Tongue (tissue), 2 donors: ENCODE measurements around the gene KCNMA1. TPM values are rescaled to one million over a fixed set of nuclear protein-coding genes. Genes with fewer than 3 reads are reported as not detected.

Experiments
- DNase-seq: peaks from one replicate; pipeline ENCODE4 v3.0.0-alpha.2; 2015
- total RNA-seq: library from RNA; depleted of rRNA; stranded (reverse); fragments of >200 nt; gene quantifications from one replicate; pipeline ENCODE4 v1.2.3, GENCODE V29; 2014

KCNMA1 gene
- total RNA-seq, 1 donor from 2014 or later = 34.3 TPM

- DNase-seq = no peak
Measured at GRCh38 chr10:77176232-77176631, 461.4 kb downstream of the KCNMA1 start.

- DNase-seq = no peak
Measured at GRCh38 chr10:77175631-77176222, 461.9 kb downstream of the KCNMA1 start.

GRCh38 chr10:77173615-77174461 lies 463.8 kb downstream of the KCNMA1 start:
- DNase-seq = peak; percentile 95

- DNase-seq = no peak
Measured at GRCh38 chr10:77172086-77172485, 465.5 kb downstream of the KCNMA1 start.

- DNase-seq = no peak
Measured at GRCh38 chr10:77168861-77169260, 468.7 kb downstream of the KCNMA1 start.

GRCh38 chr10:77168161-77168560 lies 469.4 kb downstream of the KCNMA1 start:
- no peak for DNase-seq

- peak; percentile 90 for DNase-seq
Measured at GRCh38 chr10:77165445-77166208, 472.0 kb downstream of the KCNMA1 start.

- DNase-seq = peak; percentile 36
Measured at GRCh38 chr10:77164616-77165311, 472.8 kb downstream of the KCNMA1 start.

- DNase-seq = peak; percentile 83
Measured at GRCh38 chr10:77163670-77164348, 473.8 kb downstream of the KCNMA1 start.

GRCh38 chr10:77162697-77163096 lies 474.9 kb downstream of the KCNMA1 start:
- no peak for DNase-seq

GRCh38 chr10:77160679-77161078 lies 476.9 kb downstream of the KCNMA1 start:
- DNase-seq = peak; percentile 59

- peak; percentile 62 for DNase-seq
Measured at GRCh38 chr10:77159538-77160110, 478.0 kb downstream of the KCNMA1 start.

GRCh38 chr10:77158666-77159065 lies 478.9 kb downstream of the KCNMA1 start:
- DNase-seq = no peak

- DNase-seq = no peak
Measured at GRCh38 chr10:77157248-77158019, 480.2 kb downstream of the KCNMA1 start.

- DNase-seq = peak; percentile 9
Measured at GRCh38 chr10:77156406-77156879, 481.2 kb downstream of the KCNMA1 start.

- no peak for DNase-seq
Measured at GRCh38 chr10:77152256-77152655, 485.4 kb downstream of the KCNMA1 start.

GRCh38 chr10:77151408-77151807 lies 486.2 kb downstream of the KCNMA1 start:
- DNase-seq = no peak

- no peak for DNase-seq
Measured at GRCh38 chr10:77149706-77150105, 487.9 kb downstream of the KCNMA1 start.

GRCh38 chr10:77149001-77149400 lies 488.6 kb downstream of the KCNMA1 start:
- DNase-seq = no peak

GRCh38 chr10:77147871-77148270 lies 489.7 kb downstream of the KCNMA1 start:
- DNase-seq = no peak
